ENCODE data around the gene PDE4B.

DNA sequence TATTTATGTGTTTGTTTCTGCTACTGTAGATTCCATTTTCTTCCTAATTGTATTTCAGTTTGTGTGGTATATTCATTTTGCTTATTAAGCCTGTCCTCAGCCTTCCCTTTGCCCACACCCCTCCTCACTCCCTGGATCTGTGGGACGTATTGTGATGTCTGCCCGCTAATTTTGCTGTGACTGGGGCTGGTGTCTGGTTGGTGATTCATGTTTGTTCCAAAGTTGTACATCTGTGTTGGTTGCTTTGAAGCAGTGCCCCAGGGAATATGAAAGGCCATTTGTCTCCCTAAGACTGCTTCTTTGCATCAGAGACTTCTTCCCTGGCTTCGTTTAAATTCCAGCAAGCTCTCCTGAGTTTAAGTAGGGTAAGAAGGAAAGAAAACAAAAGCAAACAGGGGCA lies 451.7 kb downstream of the PDE4B start:
- TF ChIP-seq, protein P1, sequence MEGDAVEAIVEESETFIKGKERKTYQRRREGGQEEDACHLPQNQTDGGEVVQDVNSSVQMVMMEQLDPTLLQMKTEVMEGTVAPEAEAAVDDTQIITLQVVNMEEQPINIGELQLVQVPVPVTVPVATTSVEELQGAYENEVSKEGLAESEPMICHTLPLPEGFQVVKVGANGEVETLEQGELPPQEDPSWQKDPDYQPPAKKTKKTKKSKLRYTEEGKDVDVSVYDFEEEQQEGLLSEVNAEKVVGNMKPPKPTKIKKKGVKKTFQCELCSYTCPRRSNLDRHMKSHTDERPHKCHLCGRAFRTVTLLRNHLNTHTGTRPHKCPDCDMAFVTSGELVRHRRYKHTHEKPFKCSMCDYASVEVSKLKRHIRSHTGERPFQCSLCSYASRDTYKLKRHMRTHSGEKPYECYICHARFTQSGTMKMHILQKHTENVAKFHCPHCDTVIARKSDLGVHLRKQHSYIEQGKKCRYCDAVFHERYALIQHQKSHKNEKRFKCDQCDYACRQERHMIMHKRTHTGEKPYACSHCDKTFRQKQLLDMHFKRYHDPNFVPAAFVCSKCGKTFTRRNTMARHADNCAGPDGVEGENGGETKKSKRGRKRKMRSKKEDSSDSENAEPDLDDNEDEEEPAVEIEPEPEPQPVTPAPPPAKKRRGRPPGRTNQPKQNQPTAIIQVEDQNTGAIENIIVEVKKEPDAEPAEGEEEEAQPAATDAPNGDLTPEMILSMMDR (conservative IDR thresholded peaks at IDR 0.05; ENCODE audit: low read length): no peak
- no peak for TF ChIP-seq EZH2phosphoT487 (IDR thresholded peaks at IDR 0.05; ENCODE audit: borderline replicate concordance, low read depth, low read length)
